LNCAP (cell line): ENCODE results near the gene SNX10.

Experiments
- TF ChIP-seq, protein P1 (sequence below): fragments of 450-650 bp; IDR thresholded peaks from 2 replicates; pipeline ENCODE4 v1.5.1; 2017; ENCODE audit warnings: mild to moderate bottlenecking

The SNX10 gene

DNA sequence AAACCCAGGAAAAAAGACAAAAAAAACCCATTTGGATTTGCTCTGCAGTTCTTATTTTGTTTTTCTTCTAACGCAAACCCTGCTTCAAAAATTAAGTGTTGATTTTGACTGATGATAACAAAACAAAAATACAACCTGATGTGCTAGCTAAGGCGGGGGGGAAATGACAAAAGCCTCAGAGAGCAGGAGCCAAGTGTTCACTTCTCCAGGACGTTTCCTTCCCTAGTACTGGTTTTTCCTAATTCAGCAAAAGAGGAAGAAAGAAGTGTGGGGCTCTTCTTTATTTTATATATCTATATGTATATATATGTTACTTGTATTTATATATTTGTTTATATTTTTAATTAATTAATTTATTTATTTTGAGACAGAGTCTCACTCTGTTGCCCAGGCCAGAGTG lies 28.0 kb downstream of the SNX10 start:
- TF ChIP-seq, protein P1, sequence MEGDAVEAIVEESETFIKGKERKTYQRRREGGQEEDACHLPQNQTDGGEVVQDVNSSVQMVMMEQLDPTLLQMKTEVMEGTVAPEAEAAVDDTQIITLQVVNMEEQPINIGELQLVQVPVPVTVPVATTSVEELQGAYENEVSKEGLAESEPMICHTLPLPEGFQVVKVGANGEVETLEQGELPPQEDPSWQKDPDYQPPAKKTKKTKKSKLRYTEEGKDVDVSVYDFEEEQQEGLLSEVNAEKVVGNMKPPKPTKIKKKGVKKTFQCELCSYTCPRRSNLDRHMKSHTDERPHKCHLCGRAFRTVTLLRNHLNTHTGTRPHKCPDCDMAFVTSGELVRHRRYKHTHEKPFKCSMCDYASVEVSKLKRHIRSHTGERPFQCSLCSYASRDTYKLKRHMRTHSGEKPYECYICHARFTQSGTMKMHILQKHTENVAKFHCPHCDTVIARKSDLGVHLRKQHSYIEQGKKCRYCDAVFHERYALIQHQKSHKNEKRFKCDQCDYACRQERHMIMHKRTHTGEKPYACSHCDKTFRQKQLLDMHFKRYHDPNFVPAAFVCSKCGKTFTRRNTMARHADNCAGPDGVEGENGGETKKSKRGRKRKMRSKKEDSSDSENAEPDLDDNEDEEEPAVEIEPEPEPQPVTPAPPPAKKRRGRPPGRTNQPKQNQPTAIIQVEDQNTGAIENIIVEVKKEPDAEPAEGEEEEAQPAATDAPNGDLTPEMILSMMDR = no peak

DNA sequence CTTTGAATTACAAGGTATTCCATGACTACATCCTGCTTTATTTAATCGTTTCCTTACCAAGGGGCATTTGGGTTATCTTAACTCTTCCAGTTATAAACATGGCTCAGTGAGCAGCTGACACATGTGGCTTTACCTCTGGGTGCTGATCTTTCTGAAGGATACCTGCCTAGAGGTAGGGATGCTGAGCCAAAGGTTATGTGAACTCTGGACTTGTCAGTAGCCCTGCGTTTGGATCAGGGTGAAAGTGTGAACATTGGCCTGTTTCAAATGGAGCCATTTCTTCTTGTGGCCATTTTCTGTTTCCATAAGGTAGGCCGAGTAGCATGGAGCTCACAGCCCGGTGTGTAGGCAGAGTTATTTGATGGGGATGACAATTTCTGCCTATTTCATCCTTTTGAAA lies 29.2 kb downstream of the SNX10 start:
- TF ChIP-seq, protein P1 = no peak

DNA sequence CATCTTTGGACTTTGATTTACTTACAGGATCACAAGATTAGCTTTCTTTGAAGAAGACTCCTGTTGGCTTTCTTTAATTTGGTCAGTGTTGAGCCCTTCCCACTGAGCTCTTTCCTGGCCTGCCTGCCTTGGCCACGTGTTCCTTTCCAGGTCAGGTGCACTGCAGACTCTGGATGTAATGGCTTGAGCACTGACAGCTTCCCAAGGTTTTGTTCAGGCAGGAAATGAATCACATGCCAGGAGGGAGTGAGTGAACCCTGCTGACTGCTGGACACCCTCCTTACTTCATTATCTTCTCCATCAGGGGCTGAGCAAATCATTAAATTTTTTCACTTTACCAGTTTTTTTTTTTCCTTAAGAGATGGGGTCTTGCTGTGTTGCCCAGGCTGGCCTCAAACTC lies 29.8 kb downstream of the SNX10 start:
- TF ChIP-seq, protein P1 = no peak

DNA sequence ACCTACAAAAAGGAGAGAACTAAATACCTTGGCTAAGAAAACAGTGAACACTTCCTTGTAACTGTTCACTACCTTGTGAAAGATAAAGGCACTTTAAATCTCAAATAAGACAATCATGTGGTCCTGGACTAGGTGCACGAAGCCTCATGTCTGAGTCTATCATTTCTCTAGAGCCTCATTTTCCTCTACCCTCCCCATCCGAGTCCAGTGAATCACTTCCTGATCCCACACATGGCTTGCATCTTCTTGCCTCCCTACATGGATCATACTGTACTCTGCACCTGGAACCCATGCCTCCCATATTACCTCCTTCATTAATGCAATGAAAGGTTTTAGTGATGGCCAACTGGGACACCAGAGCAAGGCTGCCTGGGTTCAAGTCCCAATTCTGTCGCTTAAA lies 34.5 kb downstream of the SNX10 start:
- TF ChIP-seq, protein P1 = no peak

DNA sequence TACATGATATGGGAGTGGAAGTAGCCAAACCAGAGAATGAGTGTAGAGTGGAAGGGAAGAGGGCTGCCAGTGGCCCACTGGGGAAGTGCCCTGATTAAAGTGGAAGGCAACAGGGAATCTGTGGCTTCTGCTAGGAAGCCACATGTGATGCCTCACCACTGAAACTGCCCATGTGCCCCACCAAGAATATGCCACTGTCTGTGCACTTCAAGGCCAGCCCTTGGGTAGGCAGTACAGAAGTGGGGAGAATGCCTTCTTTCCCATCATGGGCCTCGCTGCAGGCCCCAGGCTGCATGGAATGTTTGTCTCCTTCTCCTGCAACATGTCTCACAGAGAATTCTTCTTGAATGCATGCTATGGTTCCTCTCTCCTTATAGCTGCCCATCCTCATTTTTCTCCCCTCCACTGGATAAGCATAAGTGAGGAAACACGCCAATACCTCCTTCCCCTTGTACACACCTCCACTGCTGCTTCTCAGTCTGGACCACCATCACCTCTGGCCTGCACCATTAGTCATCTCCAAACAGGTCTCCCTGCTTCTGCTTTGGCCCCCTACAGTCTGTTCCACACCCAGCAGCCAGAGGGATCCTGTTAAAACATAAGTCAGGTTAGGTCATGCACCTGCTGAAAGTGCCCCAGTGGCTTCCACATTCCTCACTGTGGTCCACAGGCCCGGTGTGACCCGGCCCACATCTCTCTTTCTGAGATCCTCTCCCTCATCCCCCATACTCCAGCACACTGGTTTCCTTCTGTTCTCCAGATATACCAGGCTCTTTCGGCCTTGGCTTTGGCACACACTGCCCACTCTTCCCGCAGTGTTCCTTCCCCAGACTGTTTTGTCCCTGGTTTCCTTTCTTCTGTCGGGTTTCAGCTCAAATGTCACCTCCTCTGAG lies 37.1 kb downstream of the SNX10 start:
- TF ChIP-seq, protein P1 = no peak

DNA sequence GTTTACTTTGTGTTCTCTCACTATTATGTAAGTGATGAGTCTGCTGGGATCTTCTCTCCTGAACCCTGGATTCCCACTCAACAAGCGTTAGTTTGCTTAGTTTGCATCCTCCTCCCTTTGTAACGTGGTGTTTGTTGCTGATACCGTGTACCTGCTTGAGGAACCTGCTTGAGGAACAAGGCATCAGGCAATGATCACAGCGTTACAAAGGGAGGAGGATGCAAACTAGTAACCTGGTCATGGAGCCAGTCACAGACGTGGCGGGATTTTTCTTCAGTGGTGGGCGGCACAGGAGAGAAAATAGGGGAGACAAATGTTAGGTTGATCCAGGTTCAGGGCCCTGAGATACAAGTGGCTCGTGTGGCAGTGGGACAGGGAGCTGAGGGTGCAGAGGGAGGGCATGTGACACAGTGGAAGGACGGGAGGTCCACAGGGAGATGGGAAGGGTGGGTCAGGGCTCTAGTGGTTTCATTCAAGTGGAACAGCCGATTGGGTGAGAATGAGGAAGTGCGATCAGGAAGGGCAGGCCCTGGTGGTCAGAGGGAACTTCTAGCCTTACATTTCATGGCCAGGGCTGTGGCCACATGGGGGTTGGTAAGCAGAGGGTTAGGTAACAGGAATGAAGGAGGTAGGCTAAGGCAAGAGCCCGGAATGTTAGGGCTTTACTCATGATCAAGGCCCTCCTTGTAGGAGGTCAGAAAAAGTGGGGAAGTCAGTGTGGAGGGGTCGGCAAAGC lies 38.0 kb downstream of the SNX10 start:
- TF ChIP-seq, protein P1 = no peak

DNA sequence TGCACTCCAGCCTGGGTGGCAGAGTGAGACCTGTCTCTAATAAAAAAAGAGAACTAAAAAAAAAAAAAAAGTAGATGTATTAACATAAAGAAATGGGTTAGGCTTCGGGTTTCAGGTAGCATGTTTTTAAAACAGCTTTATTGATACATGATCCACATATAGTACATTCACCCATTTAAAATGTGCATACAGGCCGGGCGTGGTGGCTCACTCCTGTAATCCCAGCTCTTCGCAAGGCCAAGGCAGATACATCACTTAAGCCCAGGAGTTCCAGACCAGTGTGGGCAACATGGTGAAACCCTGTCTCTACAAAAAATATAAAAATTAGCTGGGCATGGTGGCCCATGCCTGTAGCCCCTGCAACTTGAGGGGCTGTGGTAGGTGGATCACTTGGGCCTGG lies 39.5 kb downstream of the SNX10 start:
- TF ChIP-seq, protein P1 = no peak
